GM19023 (cell line): ENCODE data around the gene MMP7.
"Not testable (repeated sequence)": the region's sequence is repeated elsewhere in the genome, so short reads cannot be mapped to it uniquely, and the experiment has no call there.

ENCODE experiments used
- ATAC-seq: cut with Tn5 transposase; IDR thresholded peaks from one replicate; pipeline ENCODE4 v1.9.1; 2021; ENCODE audit warnings: mild to moderate bottlenecking, moderate library complexity; ENCODE audit not compliant: unreplicated experiment

MMP7 gene

DNA sequence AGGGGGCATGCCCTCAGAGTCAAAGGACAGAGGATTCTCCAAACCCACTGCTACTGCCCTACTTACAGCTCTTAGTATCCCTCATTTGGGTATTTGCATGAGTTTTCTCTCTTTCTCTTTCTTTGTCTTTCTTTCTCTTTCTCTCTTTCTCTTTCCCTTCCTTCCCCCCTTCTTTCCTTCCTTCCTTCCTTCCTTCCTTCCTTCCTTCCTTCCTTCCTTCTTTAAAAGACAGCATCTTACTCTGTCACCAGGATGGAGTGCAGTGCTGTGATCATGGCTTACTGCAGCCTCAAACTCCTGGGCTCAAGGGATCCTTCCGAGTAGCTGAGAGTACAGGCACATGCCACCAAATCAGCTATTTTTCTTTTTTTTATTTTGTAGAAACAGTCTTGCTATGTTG is 14.0 kb upstream of the MMP7 start:
- no peak for ATAC-seq

DNA sequence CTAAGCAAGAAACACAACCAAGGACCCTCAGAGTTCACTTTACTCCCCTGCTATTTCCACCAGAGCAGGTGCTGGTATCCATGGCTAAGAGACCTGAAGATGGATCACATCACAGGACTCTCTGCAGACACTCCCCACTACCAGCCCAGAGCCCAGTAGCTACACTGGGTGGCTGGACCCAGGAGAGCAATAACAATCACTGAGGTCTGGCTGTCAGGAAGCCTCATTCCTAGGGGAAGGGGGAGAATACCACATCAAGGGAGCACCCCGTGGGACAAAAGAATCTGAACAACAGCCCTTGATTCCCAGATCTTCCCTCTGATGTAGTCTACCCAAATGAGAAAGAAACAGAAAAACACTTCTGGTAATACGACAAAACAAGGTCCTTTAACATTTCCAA is 9.0 kb upstream of the MMP7 start:
- no peak for ATAC-seq

DNA sequence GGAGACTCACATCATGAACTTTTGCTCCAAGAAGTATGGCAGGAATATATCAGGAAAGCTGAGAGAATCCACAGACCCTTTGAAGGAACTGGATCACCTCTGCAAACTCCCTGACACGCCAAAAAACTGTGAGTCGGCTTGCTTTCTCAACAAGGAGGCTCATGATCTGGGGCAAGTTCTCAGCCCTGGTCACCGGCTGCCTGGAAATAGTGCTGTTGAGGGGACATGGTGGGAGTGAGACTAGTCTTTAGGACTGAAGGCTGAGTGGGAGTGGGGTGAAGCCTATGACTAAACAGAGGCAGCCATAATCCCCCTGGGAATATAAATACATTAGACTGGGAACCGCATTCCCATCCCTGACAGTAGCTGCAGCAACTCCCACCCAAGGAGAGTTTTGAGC is 8.4 kb upstream of the MMP7 start:
- no peak for ATAC-seq

DNA sequence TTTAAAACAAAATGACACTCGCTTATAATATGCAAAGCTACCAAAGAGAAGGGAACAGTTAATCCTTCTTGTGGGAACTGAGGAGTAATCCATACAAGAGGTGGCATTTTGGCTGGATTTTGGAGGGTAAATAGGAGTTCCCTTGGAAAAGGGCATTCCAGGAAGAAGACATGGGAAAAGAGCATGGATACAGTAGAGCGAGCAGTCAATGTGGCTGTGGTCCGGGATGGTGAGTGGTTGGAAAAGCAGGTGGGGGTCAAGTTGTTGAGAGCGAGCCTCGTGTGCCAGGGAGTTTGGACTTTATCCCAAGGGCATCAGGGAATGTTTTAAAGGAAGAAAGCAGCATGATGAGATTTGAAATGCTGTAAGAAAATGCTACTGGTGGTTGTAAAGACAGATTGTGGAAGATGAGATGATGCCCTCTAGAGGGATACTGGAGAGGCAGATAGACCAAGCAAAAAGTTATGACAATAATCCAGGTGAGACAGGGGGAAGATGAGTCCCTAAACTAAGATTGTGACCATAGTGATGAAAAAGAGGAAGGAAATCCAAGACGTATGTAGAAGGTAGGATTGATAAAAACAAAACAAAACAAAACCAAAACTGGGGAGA is 3.8 kb upstream of the MMP7 start:
- ATAC-seq, result no peak

DNA sequence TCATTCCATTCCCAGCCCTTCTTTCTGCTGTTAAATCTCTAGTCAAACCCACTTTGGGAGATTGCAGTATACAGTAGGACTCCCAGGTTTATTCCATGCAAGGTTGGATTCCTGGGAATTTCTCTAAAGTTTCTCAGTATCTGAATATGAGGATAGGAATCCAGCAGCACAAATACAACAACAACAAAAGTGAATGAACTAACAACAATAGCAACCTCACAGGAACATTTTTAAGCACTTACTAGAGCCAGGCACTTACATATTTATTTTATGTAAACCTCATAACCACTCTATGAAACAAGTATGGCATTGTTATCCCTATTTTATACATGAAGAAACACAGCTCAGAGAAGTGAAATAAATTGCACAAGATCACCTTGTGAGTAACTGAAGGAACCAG is 1.9 kb downstream of the MMP7 start:
- ATAC-seq, result no peak

DNA sequence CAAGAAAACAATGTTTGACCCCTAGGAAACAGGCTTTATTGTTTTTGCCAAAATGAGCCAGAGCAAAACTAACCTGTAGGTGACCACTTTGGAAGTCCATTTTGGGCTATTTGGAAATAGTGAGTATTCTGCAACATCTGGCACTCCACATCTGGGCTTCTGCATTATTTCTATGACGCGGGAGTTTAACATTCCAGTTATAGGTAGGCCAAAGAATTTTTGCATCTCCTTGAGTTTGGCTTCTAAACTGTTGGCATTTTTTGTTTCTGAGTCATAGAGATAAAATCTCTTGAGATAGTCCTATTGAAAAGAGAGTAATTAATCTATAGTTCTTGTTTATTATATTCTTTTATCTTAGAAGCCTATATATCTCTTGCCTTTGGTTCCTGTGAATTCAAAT is 2.9 kb downstream of the MMP7 start:
- no peak for ATAC-seq

DNA sequence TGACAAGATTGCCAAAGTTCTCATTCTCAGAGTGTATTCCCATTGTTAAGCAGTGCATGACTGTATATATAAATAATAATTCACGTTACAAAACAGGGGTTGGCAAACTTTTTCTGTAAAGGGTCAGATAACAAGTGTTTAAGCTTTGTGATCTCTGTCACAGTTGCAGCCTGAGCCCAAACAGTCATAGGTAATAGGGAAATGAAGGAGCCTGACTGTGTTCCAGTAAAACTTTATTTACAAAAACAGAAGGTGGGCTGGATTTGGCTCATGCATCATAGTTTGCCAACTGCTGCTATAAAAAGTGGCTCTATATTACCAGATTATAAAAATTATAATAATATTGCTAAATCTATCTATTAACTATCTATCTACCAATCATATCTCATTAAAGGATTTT is 3.5 kb downstream of the MMP7 start:
- no peak for ATAC-seq

DNA sequence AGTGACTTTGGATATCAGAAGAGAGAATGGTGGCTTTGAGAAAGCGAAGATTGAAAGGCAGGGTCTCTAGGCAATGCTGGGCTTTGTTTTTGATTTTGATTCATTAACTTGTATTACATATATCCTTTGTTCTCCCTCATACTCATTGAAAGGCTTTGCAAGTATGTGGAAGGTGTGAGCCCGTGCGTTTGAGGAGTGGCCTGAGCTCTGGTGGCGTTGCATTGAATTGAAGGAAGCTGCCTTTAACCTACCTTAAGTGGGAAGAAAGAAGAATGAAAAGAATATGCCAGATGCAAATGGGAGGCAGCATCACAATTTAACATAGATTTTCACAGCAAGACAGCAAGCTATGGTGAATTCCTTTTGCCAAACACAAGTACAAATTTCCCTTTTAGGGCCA is 6.7 kb downstream of the MMP7 start:
- ATAC-seq, result no peak

DNA sequence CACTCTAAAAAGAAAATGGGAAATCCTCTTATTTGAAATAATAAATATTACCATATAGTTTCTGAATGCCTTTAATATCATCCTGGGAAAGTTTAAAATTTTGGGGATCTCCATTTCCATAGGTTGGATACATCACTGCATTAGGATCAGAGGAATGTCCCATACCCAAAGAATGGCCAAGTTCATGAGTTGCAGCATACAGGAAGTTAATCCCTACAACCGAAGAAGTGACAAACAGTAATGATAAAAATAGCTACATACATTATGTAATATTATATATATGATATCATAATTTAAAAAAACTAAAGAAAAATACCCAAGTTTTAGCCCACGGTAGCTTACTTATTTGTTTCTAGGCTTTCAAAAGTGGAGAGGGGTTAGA is 7.4 kb downstream of the MMP7 start:
- no peak for ATAC-seq

DNA sequence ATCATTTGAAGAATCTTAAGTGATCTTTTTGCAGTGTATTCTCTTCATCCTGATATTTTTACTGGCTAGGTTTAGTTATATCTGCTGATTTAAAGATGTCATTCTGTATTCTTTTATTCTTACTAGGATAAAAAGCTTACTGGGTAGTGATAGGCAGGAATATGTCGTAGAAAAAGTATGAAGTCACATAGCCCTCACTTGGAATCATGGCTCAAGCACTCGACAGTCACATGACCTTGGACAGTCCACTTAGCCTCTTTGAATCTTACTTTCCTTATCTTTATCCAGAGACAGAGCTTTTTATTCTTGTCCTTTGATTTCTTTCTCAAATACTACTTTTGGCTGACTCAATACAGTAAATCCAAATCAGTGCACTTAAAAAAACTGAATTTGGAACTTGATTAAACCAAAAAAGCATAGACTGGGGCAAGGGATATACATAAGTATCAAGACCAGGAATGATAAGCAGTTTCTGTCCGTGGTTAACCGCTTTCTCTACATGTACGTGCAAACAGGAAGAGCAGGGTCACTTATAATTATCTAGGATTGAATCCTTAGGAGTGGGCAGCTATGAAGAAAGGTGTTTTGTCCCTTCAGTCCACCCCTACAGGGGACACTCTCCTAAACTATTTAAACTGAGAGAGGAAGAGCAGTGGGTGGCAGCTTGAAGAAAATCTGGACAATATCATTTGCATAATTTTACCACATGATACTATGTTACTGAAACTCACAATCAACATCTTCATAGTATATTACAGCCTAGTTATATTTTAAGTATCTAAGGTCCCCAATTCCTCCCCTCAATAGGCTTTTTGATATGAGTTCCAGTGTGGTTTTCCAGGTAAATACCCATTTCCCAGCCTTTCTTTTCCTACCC is 8.0 kb downstream of the MMP7 start:
- no peak for ATAC-seq

DNA sequence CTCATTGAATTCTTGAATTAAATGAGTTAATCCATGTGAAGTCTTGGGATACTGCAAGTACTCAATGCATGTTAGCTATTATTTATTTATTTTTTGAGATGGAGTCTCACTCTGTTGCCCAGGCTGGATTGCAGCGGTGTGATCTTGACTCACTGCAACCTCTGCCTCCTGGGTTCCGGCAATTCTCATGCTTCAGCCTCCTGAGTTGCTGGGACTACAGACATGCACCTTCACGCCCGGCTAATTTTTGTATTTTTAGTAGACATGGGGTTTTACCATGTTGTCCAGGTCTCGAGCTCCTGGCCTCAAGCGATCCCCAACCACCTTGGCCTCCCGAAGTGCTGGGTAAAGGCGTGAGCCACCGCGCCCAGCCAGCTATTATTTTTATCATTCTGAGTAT is 9.4 kb downstream of the MMP7 start:
- ATAC-seq, result no peak

DNA sequence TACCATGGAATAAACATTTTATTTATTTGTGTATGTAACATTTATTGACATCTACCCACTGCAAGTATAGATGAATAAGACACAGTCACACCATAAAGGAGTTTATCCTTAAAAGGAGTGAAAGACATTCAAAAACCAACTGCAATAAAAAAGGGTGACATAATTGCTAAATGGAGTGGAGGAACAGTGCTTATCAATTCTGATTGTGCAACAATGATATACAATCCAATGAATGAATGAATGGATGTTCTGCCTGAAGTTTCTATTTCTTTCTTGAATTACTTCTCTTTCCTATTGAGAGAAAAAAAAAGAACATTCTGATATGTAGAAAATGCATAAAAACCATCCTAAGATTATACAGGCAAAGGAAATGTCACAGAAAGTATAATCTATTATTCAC is 10.0 kb downstream of the MMP7 start:
- ATAC-seq, result no peak

DNA sequence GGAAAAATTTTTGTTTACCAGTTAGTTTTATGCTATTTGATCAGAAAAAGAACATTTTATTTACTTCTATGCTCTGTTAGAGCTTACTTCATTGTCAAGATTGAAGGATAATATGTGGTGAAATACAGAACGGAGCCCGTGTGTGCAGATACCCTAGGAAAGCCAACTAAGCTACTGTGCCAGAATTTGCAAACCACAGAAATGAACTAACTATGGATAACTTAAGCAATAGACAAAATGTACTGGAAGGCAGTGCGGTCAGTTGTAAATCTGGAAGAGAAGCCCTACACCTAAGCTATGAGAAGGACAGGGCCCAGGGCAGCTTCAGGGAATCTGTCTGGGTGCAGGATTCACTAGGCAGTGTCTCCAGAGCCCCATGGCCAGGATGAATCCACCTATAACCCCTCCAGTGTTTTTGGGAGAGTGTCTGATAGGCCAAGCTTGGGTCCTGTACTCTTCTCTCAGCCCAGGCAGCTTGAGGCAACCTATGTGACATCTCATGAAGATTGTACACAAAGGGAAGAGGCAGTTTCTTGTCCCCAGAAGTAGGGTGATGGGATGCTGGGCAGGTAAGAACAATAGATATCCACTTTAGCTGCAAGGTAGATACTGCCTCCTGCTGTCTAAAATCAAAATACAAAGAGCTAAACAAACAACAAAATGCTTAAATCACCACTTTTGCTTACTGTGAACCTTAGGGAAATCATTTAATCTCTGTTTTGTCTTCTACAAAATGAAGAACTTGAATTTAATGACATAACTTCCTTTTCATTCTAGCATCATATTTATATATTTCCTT is 12.1 kb downstream of the MMP7 start:
- ATAC-seq, result no peak

DNA sequence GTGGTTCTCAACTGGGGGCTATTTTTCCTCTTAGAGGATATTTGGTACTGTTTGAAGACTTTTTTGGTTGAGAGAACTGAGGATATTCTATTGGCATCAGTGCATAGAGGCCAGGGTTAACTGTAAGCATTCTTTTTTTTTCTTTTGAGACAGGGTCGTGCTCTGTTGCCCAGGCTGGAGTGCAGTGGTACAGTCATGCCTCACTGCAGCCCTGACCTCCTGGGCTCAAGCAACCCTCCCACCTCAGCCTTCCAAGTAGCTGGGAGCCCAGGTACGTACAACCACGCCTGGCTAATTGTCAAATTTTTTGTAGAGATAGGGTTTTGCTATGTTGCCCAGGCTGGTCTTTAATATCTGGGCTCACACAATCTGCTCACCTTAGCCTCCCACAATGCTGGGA is 12.9 kb downstream of the MMP7 start:
- ATAC-seq, result no peak

DNA sequence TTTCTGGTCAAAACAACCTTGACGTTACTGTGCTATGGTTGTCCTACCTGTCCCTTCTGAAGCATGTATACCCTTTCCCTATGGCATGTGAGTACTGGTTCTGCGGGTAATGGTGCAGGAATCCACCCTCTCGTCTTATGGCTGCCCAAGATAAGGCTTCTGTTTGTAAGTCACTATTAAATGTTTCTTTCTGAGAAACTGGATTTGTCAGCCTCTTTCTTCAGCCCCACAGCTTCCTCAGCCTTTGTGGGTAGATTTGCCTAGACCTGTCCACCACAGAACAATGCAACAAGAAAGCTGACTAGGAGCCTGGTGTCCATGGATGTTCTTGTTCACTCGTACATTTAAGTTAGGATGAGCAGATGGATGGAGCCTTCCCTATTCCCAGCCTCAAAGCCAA is 14.4 kb downstream of the MMP7 start:
- no peak for ATAC-seq

DNA sequence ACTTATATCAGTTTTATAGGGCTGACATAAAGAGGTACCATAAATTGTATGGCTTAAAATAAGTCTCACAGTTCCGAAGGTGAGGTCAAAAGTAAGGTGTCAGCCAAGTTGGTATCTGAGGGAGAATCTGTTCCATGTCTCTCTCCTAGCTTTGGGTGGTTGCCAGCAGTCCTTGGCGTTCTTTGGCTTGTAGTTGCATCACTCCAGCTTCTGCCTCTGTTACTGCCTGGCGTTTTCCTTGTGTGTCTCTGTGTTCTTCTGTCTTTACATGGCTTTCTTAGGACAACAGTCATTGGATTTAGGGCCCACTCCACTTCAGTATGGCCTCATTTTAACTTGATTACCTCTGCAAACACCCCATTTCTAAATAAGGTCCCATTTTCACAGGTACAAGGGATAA is 16.7 kb downstream of the MMP7 start:
- ATAC-seq, result no peak

DNA sequence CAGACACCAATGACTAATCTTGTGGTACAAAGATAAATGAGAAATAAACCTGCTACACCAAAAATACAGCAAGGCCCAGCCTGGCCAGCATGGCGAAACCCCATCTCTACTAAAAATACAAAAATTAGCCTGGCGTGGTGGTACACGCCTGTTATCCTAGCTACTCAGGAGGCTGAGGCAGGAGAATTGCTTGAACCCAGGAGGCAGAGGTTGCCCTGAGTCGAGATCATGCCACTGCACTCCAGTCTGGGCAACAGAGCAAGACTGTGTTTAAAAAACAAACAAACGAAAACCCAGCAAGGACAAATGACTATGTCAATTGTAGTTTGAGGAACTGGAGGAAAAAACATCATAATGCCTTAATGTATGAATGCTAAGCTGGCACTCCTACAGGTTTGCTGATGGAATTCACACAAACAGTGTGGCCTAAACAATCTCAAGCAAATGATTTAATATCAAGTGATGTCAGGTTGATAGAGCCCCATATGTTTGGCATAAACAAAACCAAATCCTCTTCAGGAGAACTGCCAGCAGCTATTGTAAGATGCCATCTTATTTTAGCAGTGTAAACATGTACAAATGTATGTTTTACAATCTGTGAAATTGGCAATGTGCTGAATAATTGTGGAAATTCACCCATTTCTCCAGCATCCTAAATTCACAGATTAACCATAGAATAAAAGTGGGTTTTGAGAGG is 20.0 kb downstream of the MMP7 start:
- ATAC-seq, result no peak

DNA sequence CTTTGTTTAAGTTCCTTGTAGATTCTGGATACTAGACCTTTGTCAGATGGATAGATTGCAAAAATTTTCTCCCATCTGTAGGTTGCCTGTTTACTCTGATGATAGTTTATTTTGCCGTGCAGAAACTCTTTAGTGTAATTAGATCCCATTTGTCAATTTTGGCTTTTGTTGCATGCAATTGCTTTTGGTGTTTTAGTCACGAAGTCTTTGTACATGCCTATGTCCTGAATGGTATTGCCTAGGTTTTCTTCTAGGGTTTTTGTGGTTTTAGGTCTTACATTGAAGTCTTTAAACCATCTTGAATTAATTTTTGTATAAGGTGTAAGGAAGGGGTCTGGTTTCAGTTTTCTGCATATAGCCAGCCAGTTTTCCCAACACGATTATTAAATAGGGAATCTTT is 27.7 kb downstream of the MMP7 start:
- not testable (repeated sequence) for ATAC-seq

DNA sequence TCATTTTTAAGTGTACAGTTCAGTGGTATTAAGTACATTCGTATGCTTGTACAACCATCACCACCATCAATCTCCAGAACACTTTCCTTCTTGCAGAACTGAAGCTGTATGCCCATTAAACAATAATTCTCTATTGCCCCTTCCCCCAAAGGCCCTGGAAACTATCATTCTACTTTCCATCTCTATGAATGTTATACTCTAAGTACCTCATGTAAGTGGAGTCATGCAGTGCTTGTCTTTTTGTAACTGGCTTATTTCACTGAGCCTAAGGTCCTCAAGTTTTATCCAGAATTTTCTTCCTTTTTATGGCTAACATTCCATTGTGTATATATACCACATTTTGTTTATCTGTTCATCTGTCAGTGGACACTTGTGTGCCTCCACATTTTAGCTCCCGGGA is 29.7 kb downstream of the MMP7 start:
- no peak for ATAC-seq

DNA sequence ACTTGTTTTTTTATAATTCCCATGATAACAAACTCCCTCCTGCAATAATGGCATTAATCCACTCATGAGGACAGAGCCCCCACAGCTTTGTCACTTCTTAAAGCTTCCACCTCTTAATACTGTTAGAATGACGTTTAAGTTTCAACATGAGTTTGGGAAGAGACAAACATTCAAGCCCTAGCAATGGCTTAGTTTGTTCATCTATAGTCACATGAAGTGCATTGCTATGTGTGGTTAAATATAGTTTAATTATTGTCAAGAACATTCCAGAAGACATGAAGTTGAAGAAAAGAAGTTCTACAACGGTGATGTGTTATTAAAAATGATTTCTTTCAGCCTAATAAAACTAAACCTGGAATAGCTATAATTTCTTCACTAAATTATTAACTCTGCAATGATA is 30.6 kb downstream of the MMP7 start:
- ATAC-seq, result no peak

DNA sequence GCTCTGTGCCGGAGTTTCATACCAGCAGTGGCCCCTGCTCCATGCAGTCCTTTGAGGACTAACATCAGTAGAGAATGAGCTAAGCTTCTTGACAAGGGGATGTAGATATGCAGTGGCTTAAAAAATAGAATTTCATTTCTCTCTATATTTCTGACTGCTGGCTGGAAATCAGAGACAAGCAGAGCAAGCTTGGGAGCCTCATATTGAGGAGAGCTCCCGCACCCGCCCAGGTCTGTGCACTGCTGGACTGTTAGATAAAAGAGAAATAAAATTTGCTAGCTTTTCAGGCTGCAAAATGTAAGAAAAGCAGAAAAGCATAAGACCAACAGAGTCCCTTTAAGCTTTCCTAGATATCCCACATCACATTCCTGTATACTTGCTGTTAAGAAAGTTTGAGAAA is 31.4 kb downstream of the MMP7 start:
- no peak for ATAC-seq
